Esophagus muscularis mucosa (tissue), 3 donors: ENCODE results near the gene DRAP1.

Experiments used
- POLR2A ChIP-seq: fragments of 450-650 bp; IDR thresholded peaks from one replicate; pipeline ENCODE4 v1.6.1; 2017; ENCODE audit warnings: antibody characterized with exemption, moderate library complexity, mild to moderate bottlenecking, low read depth
- POLR2AphosphoS5 ChIP-seq, 2 donors: sonication (generic); formaldehyde crosslinking; IDR thresholded peaks; one replicate each; pipeline ENCODE4 v1.6.1; 2017; ENCODE audit warnings: antibody characterized with exemption in 2 of 2
- TF ChIP-seq, protein P1 (sequence below), 3 experiments: fragments of 200-600 bp in 2 of 3; fragments of 450-650 bp in 1 of 3; sonication (generic) in 2 of 3; IDR thresholded peaks; one replicate each; pipeline ENCODE4 v1.5.1; 2017 to 2019; ENCODE audit warnings: antibody characterized with exemption in 3 of 3, mild to moderate bottlenecking in 2 of 3, moderate library complexity in 1 of 3

DNA sequence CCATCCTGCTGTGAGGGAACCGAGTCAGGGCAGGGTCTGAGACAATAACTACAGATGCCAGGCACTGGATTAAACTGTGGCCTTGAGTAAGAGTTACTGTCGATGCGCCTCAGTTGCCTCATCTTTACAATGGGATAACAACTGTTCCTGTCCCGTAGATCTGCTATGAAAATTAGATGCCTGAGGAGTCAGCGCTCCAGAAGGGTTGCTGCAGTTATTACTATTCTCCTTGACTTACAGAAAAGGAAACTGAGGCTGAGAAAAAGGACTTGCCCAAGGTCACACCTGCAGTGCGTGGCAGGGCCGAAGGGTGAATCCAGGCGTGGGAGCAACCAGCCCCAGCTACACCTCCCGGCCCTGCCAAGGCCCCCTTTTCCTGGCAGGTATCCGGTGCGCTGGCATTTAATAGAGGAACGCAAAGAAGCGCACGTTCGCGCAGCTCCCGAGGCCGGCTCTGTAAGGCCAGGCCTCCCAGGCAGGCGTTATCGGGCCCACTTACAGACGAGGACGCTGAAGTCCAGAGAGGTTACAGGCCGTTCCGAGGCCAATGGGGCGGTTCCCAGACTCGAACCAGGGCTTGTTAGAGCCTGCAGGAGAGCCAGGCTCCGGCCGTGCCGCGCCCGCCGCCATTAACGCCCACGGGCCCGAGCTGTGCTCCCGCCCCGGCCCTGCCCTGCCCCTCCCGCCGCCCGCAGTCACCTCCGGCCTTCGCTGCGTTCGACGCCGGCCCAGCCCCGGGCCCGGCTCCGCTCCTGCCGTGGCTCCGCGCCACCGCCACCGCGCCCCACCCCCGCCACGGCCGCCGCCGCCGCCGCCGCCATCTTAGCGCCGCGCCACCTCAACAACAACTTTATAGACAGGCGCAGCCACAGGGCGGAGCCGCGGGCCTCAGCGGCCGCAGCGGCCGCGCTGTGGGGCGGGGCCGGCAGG is 750 bp upstream of the DRAP1 start, which contains the start of gene C11orf68:
- TF ChIP-seq, protein P1, sequence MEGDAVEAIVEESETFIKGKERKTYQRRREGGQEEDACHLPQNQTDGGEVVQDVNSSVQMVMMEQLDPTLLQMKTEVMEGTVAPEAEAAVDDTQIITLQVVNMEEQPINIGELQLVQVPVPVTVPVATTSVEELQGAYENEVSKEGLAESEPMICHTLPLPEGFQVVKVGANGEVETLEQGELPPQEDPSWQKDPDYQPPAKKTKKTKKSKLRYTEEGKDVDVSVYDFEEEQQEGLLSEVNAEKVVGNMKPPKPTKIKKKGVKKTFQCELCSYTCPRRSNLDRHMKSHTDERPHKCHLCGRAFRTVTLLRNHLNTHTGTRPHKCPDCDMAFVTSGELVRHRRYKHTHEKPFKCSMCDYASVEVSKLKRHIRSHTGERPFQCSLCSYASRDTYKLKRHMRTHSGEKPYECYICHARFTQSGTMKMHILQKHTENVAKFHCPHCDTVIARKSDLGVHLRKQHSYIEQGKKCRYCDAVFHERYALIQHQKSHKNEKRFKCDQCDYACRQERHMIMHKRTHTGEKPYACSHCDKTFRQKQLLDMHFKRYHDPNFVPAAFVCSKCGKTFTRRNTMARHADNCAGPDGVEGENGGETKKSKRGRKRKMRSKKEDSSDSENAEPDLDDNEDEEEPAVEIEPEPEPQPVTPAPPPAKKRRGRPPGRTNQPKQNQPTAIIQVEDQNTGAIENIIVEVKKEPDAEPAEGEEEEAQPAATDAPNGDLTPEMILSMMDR (IDR thresholded peaks at IDR 0.05), result no peak
- TF ChIP-seq POLR2AphosphoS5 (IDR thresholded peaks at IDR 0.05) (peak; percentile 50 to 74), POLR2A (no peak)
